Measurements from ENCODE around the gene TTC6.
"Not testable (repeated sequence)": the region's sequence is repeated elsewhere in the genome, so short reads cannot be mapped to it uniquely, and the experiment has no call there.

TTC6 gene, protein sequence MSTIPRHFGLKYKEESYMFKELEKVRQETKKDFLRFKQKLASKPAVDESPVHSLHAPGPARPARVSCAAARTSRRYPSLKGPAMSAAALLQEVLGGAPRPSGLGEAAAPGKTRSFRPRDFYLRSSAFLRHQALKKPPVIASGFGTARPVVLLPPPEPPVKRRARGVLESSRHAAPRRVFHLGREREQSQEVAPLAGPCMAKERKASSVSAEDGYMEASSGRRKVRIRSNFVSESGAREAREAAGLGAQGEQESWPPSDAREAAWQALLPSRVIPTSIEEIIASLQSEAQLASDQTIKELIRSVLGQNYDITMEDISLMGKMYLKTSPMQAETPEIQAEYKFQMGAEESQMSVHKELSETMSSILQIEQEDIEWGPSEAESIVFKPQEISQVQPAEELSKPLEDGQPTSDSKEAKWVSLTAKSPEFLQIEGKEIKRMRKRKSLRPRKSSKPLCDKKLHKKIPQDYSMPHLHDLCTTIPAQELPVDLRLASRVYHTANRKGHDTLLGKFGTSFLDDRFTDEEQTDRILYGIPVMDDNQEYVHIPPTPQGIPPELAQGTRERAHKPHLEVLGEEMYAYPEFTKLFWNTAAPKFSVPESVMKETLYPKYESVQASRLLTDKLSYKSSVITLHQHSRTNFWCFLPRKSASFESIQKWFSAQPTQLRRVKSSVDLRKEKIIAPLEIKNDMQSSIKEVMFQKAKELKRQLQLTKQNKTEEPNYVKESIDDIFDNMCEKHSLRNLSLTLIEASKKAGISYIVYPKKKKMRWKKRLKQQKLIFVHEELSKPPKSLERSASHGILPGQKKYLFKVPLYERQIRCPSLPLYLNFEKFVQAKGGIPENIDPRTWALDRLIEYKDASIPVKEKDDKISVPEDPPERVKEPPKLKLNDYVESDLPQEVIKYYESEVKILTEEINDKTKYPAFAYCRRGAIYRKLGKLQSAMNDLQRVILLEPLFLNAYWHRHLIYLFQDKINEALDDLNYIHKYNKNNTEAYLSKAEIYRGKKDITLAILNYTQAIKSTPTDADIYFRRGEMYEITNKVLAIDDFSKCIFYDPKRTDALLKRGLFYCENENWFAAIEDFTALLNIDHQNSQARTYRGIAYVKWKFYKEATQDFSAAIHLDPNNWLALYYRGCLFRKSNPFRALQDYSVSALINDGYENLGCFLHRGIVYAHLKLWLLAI (N-terminal part only)

DNA sequence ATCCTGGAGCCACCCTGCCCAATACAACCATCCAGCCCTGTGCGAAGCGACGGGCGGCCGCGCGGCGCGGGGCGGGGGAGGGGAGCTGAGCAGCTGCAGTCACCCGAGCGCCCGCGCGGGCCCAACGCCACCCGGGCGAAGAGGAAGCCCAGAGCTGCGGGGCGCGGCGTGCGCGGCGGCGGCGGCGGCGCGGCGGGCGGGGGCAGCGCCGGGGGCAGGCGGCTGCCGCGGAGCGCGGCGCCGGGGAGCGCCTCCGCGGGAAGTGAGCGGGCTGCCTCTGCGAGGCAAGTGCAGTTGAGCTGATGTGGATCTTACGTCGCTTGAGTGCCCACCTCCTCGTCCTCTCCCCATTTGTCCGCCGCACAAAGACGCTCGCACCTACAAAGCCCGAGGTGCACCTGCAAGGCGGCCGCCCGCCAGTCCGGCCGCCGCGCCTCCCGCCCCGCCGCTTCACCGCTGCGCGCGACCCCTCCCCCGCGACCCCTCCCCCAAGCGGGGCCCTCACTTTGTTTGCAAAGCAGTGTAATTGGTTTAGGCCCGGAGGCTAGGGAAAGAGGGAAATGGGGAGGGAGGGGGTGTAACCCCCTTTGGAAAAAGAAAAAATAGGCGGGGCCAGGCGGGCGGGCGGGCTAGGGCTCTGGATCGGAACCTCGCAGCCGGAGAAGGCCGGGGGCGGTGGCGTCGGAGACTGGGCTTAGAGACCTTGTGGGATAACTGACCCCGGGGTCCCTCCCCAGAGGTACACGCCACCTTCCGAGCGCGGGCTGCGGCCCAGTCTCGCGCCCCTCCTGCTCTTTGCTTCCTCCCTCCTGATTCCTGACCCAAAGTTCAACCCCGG, at the start of gene TTC6, which contains the start of gene FOXA1:
TSS of gene TTC6 (plus strand) at position 659 of the 838 bp plus-strand sequence. CDS start 26,436 bp downstream, outside the sequence.
TSS of gene FOXA1 (minus strand) at position 279 of the 838 bp plus-strand sequence. CDS start at position 2, 277 bp downstream.
- DNase-seq, result peak; percentile 13

DNA sequence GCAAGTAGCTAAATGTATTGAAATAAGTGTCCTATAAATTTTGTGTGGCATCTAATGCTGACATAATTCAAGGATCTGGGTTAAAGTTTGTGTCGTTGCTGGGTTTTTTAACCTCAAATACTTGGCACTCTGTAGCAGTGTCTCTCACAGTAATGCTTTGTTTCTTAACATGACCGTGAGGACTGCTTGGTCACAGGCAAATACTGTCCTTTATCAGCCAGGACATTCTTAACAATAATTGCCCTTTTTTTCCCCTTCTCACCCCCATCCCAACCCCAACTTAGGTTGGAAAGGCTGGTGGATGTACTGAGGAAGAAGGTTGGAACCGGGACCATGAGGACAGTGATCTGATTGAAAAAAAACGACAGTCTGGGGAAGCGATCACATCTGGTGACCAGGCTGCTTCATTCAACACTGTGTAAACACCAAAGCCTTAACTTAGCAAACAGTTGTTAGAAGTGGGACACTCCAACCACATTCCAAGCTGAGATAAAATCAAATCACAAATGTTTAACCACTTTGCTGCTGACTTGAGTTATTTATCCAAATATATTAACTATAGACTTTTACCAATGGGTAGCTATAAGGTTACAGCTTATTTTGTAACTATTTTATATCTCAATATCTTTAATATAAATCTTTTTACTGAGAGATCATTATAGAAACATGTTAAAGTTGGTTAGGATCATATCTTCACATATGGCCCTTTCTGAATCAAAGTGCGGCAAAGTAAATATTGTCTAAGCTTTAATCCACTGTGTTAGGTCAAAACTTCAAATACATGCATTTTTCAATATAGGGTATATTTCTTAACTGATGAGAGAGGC, 48.6 kb upstream of the TTC6 start:
- no peak for DNase-seq

DNA sequence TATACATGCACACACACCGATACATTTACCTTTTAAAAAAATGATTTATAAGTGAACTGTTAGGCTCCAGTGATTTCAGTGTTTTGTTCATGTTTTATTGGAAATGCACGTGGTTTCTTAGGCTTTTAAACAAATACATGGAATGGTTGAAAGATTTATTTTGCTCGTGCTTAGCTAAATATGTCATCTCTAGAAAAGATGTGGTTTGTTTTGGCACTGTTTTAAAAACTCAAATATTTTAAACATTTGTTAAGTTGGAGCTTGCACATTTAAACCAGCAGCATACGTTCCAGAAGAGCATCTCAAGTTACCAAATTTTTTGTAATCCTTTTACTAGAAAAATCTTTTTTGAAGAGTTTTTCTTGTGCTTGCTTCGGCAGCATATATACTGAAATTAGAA, 44.9 kb upstream of the TTC6 start:
- no peak for DNase-seq

DNA sequence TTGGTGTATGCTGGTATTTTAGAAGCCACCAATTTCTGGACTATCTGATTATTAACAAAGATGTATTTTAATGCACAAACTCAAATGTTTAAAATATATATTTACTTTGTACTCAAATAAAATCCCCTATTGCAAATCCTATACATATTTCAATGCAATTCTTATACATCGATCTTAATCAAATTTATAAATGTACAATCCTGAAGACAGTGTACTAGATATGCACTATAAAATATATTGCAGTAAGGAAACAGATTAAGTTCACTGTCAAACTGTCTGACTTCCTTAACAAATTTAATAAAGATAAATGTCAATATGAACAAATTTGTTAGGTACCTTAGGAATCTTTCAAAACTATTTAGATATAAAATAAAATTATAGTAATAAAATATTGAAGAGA, 44.3 kb upstream of the TTC6 start:
- DNase-seq, result no peak

DNA sequence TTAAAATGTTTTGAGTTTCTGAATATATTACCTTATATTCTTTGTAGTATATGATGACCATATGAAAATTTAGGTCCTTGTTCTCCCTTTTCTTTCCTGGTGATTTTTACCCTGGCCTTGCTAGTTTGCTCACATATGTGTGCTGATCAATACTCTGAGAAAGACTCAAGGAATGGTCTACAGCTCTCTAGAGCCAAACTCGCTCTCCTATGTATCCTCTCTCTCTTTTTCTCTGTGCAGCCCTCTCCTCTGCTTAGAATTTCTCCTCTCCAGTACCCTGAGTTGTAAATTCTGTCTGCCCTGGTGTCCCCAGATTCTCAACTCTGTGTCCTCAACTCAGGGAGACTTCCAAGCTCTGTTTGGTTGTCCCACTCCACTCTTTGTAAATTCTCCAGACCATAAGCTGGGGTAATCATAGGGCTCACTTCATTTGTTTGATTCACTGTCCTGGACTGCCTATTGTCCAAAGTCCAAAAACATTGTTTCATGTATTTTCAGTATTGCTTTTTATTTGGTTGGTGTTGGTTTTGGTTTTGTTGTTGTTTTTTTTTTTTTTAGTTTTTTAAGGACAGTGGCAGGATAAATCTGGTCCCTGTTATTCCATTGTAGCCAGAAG, 41.4 kb upstream of the TTC6 start:
- DNase-seq, result no peak

DNA sequence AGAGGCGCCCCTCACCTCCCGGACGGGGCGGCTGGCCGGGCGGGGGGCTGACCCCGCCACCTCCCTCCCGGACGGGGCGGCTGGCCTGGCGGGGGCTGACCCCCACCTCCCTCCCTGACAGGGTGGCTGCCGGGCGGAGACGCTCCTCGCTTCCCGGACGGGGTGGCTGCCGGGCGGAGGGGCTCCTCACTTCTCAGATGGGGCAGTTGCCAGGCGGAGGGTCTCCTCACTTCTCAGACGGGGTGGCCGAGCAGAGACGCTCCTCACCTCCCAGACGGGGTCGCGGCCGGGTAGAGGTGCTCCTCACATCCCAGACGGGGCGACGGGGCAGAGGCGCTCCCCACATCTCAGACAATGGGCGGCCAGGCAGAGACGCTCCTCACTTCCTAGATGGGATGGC, 39.8 kb upstream of the TTC6 start:
- DNase-seq, result not testable (repeated sequence)

DNA sequence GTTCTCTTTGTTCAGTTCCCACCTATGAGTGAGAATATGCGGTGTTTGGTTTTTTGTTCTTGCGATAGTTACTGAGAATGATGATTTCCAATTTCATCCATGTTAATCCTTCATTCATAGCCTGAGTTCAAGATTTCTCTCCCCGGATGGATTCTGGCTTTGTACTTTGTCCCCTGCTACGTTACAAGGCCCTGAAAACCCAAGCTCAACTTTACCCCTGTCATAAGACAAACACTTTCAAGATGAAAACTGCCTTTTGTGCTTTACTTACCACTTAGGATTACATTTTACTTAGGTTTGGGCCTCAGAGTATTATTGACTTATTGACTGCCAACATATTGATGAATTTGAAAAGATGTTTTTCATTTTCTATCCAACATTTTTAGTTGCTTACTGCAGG, 36.7 kb upstream of the TTC6 start:
- DNase-seq, result no peak

DNA sequence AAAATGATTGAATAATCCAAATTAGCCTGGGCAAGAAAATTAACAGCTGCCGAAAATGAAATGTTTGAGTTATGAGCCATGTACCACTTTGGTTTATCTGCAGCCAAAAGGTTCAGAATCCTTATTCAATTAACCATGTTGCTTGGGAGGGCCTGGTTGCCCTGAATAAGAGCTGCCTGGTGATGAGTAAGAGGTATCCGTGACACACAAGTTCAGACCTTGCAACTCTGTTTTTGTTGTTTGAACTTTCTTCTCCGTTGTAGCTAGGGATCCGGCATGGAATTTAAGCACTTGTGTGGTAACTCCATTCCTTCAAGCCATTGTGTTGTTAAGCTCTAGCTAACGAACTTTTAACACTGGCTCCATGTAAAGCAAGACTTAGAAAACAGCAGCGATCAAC, 36.0 kb upstream of the TTC6 start:
- DNase-seq, result no peak

DNA sequence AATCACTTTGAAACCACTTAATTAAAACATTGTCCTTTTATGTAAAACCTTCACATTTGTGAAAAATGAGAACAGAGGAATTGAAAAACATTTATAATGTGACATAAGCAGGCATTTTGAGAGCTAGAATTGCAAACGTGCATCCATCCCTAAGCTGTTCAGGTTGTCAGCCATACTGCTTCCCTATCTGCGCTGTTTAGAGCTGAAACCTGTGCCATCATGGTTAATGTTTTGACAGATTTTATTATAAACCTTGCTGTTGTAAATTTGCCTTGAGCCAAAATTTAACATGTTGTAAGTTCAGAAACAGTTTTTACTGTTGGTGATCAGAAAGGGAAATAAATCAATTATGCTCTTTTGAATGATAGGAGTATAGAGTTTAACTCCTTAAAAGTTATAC, 32.2 kb upstream of the TTC6 start:
- DNase-seq, result no peak

DNA sequence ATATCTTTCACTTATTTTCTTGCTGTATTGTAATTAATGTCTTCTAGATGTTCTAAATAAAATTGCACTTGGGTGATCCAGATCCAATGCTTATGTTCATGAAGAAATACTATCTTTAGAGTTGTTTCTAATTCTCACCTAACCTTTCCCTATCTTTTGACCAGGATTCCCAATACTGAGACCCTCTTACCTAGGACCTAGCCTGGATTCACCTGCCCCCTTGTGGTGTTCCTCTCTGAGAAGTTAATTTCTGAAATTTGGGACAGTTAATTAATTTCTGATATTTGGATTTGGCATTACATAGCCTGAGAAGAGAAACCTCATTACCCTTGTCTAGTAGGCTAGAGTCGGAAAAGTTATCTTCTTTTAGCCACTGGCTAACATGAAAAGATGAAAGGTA, 29.9 kb upstream of the TTC6 start:
- DNase-seq, result no peak

DNA sequence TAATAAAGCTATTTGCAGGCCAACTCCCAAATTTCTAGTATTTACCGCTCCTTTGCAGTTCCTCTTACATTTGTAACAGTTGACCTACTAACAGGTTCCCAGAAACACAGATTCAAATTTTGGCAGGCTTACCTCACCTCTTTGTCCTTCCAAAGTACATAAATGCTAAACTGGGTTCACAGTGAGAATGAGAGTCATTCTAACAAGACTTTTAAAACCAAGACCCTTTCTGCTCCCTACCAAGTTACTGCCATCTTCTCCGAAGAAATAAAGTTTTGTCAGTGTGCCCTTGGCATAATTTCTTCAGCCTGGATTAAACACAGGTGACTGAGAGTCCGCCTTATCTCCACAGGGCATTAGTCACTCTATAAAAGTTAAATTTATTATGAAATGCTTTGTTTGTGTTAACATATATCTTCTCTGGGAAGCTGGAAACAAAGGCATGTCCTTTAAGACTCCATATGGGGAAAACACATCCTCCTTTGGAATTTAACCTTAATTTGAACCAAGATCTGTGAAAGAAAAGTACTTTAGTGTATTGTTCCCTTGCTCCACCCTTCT, 28.5 kb upstream of the TTC6 start:
- no peak for DNase-seq

DNA sequence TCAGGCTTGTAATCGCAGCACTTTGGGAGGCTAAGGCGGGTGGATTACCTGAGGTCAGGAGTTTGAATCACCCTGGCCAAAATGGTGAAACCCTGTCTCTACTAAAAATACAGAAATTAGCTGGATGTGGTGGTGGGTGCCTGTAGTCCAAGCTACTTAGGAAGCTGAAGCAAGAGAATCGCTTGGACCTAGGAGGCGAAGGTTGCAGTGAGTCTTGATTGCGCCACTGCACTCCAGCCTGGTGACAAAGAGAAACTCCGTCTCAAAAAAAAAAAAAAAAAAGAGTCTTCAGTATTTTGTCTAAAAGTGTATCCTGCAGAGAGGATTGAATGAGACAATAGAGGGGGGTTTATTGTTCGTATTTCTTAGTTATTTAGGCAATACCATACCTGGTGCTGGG, 25.7 kb upstream of the TTC6 start:
- no peak for DNase-seq

DNA sequence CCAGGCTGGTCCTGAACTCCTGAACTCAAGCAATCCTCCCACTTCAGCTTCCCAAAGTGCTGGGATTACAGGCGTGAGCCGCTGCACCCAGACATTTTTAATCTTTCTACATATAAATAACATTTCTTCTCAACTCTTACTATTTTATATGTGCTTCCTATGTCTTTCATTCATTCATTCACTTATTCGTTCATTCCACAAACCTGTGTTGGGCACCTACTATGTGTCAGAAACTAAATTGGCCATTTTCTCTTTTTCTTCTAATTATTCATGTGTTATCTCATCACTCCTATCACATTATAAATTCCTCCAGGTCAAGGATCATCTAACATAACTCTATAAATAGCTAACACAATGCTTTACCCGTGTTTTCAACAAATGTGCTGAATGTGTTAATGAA, 24.0 kb upstream of the TTC6 start:
- no peak for DNase-seq

DNA sequence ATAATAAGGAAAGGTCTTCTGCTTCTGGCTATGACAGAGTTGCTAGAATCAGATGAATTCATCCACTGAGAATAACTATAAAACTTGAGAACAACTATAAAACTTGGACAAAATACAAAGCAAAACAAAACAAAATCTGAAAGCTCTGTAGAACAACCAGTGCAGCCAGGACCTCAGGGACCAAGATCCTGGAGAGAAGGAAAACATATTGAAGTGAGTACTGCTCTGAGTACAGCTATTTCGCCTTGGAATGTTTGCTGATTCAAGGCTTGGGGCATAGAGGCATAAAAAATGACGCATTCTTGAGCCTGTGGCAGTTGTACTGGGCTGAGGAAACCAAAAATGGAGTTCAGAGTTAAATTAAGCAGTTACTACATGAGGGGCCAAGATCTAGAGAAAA, 22.1 kb upstream of the TTC6 start:
- DNase-seq, result no peak

DNA sequence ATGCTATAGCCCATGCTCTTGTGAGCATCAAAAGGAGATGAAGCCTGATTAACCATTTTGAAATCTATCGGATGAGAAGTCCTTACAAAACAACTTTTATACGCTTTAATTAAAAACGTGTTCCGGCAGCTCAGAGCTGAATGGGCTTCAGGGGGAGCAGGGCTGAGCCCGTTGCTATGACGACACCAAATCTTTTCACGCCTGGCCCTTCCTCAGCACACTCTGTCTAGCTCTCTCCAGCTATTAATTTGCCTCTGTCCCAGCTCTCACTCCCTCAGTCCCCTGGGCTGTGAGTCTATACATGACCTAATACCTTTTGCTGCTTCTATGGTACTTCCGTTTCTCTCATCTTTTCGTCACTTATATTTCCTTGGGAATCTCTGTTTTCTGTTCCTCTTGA, 16.2 kb upstream of the TTC6 start:
- DNase-seq, result no peak

DNA sequence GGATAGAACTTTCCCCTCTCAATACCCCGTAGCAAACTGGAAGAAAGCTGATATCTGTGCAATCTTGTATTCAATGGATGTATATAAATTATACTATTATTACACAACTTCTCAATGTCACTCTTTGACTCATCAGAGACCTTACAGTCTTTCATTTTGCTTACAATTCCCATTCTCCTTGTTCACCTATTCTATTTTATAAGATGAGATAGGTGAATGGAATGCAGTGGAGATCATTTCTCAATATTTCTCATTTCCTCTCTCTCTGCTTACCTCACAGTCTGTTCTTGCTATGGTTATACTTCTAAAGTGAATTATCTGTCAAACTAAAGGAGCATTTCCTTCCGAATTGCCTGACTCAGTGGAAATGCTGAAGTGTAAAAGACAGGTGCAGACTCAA, 15.3 kb upstream of the TTC6 start:
- no peak for DNase-seq

DNA sequence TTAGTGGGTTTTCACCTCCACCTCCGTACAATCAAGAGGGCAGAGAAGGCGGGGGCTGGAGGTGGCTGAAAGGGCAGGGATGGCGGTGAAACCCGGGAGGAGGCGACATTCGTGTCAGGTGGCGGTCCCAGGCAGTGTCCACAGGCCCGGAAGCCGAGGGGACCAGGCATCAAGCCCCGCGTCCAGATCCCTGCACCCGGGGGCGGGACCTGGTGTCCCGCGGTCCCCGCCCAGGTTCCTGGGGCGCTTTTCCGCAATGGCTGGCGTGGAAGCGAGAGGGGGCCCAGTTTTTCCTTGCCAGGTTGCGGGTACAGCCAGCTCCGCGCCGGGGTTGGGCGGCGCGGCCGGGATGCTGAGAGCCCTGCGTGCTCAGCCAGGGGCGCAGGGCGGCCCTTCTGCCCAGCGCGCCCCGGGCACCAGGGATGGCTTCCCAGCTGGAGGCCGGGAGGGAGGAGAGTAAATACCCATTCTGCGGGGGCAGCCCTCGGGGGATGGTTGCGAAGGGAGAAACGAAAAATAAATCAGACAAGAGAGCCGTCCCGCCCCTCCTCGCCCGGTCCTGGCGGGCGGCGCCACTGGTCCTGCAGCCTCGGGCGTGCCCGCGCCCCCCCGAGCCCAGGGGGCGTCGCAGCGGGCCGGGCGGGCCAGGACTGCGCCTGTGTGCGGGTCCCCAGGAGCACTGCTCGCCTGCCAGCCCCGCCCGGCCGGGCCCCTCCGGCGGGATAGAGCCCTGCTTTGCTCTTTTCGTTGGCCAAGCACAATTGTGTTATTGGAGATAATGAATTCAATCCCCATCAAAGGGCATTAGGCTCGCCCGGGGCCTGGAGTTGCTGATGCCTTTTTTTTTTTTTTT, 11.8 kb upstream of the TTC6 start:
- DNase-seq, result no peak

DNA sequence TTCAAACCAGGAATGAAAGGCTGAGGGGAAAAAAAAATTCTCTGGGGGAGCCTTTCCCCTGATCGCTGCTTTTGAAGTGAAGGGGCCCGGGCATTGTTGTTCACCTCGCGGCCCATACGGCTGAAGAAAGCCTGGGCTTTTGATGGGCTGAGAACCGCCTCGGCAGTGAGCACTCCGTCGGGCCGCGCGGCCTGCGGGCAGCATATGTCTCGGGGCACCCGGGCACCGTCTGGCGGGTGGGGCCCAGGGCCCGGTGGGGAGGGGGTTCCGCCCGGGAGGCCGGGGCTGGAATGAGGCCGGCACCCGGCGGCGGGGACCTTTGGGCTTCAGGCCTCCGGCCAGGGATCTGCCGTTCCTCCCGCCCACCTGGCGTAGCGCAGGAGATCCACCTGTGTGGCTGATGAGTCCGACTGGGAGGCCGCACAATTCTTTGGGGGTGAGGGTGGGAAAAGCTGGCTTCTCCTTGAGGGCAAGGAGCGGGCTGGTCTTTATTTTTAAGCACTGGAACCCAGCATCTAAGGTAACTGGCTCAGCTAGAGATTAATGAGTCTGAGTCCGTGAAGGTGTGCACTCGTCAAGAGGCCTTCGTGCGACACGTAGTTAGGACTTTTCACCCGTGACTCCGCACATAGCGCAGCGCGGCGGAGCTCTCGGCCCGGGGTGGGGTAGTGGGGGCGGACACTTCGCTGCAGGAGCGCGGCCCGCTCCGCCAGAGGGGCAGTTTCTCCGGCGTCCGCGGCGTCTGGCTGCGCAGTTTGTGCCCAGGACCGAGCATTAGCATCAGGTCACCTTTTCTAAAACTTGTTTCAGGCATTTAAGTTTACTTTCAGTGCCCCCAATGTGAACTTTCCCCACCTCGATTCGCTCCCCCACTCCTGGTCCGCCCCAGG, 11.0 kb upstream of the TTC6 start:
- no peak for DNase-seq

DNA sequence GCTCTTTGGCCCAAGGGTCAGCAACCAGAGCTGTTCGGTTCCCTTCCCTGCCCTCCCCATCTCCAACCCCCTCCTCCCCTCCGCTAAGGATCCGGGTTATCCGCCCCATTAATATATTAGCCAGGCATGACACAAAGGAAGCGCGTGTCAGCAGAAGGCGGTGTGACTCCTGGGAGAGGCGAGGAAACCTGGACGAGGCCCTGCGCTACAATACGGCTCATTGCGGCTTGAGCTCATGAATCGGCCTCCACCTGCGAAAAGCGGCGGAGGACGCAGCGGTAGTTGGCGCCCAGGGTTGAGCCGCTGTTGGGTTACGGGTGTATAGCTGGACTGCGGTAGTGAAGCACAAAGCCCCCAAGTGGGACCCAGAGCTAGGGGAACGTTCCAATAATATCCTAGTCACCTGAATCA, 10.3 kb upstream of the TTC6 start:
- no peak for DNase-seq
